NCI-H82 treated with DMSO at 0.1 percent for 48 hours (cell line): ENCODE results near the gene MDGA2.
"Not testable (repeated sequence)": the region's sequence is repeated elsewhere in the genome, so short reads cannot be mapped to it uniquely, and the experiment has no call there.

Source experiments
- DNase-seq: peaks from one replicate; lab custom pipeline; 2025; ENCODE audit not compliant: unreplicated experiment; lab: John Stamatoyannopoulos, UW

The MDGA2 gene

DNA sequence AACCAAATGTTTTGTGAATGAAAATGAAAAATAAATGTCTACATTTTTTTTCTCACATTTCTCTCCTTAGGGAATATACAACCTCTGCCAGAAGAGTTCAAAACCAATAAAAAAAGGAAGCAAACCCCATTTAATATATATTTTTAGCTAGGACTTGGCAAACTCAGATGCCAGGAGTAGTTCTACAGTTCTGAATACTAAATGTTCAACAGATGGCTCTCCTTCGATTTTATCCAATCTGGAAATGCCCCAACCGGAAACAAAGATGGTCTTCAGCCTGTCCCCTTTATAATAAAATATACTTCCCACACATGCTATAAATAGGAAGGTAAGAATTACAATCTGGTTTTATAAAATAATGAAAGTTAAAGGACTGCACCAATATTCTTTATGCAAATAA, 330.4 kb downstream of the MDGA2 start:
- no peak for DNase-seq

GRCh38 chr14:47332939-47333338, 342.5 kb downstream of the MDGA2 start:
- no peak for DNase-seq

DNA sequence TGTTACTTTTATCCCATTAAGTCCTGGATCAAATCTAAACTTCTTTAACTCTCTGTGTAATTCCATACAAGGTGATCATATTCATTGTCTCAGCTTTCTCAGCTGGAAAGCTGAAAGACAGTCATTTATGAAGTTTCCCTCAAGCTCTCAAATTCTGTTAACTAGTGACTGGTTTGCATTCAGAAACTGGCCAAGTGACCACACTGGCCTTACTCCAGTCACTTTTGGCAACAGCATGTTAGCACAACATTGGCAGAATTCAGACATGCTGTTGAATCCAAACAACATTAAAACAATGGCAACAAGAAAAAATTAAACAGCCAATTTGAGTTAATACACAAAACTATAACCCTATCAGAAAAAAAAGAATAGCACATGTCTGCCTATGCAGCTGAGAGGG, 343.3 kb downstream of the MDGA2 start:
- no peak for DNase-seq

DNA sequence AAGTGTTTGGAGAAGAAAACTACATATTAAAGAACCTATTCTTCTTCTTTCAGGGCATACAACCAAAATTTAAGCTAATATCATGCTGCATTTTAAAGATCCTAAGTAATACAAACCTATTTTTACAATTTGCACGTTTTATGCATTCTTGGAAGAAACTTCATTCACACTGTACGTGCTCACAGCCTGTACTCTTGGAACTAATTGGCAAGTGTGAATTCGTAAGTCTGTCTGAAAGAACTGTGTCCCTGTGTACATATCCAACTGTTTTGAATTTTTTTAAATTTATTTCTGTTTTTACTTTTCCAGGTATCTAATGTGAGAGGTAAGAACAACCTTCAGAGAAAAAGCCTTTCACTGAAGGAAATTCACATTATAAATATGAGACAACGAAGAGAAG, 347.0 kb downstream of the MDGA2 start:
- no peak for DNase-seq

GRCh38 chr14:47327336-47327735, 348.1 kb downstream of the MDGA2 start:
- no peak for DNase-seq

DNA sequence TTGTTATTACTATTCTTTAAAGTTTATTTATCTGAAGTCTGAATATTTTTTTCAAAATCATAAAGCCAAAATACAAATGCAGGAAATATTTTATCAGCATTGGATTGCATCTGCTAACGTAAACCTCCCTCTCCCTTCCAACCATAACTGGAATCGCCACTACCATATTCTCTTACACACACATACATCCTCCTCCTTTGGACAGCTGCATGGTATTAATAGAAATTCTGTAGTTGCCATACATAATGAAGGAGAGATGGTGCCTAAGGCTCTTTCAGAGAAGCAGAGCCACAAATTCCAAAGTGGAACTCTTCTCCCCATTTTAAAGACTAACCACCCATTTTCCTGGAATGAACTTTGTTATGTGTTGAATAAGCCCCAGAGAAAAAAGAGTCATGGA, 352.7 kb downstream of the MDGA2 start:
- no peak for DNase-seq

GRCh38 chr14:47302121-47302520, 373.3 kb downstream of the MDGA2 start:
- no peak for DNase-seq

GRCh38 chr14:47300796-47301195, 374.6 kb downstream of the MDGA2 start:
- no peak for DNase-seq

- DNase-seq, result no peak
Observed at GRCh38 chr14:47297374-47297773, 378.0 kb downstream of the MDGA2 start.

GRCh38 chr14:47284283-47284682, 391.1 kb downstream of the MDGA2 start:
- no peak for DNase-seq

- DNase-seq, result not testable (repeated sequence)
Observed at GRCh38 chr14:47281761-47282160, 393.6 kb downstream of the MDGA2 start.

DNA sequence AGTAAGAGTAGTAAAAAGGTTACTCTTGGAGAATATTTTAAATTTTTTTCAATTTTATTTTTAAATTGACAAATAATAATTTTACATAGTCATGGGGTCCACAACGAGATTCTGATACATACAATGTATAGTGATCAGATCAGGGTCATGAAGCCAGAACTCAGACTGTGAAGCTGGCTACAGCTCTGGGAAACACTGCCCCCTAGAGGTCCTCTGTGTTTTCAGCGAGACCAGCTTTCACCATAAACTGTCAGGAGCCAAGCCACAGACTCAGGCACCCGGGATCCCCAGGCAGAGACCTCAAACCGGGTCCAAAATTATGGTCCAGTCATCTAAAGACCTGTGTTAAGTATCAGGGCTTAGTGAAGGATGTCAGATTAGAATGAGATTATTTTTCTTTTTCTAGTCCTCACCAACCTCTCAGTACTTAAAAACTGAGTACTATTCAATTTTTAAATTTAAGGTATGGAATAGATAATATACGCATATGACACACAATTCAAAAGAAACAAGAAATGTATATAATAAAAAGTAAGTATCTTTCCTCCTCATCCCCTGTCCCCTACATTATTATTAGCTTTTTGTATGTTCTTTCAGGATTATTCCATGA, 397.1 kb downstream of the MDGA2 start:
- DNase-seq, result peak; percentile 11

DNA sequence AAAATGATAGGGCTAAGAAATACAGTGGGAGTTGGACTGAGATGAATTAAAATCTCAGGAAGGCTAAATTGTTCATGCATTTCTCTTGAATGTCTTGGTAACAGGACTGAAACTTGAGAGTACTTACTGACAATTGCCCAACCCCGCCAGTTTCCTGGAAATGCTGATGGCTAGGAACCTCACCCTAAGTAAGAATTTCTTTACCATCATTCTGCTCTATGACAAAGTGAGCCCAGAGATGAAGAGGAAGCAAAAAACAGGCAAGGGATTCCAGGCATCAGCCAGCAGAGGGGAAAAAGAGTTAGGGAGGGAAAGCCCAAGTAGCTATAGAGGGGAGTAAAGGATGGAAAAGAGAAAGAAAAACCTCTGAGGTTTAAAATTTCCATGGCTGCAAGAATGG, 397.7 kb downstream of the MDGA2 start:
- no peak for DNase-seq

GRCh38 chr14:47276931-47277330, 398.5 kb downstream of the MDGA2 start:
- no peak for DNase-seq

DNA sequence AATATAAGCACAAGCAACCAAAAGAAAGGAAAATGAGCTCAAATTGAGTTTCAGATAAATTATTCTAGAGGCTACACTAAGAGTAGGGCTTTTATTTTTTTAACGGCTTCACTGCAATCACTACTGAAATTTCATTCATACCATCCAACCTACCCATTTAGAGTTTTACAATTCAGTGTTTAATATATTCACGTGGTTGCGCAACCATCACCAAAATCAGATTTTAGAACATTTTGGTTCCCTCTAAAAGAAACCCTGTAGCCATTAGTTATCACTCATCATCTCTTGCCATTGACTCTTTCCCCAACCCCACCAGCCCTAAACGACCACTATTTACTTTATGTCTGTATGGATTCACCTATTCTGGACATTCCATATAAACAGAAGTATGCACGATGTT, 401.5 kb downstream of the MDGA2 start:
- DNase-seq, result no peak

- DNase-seq, result no peak
Observed at GRCh38 chr14:47270715-47271114, 404.7 kb downstream of the MDGA2 start.

DNA sequence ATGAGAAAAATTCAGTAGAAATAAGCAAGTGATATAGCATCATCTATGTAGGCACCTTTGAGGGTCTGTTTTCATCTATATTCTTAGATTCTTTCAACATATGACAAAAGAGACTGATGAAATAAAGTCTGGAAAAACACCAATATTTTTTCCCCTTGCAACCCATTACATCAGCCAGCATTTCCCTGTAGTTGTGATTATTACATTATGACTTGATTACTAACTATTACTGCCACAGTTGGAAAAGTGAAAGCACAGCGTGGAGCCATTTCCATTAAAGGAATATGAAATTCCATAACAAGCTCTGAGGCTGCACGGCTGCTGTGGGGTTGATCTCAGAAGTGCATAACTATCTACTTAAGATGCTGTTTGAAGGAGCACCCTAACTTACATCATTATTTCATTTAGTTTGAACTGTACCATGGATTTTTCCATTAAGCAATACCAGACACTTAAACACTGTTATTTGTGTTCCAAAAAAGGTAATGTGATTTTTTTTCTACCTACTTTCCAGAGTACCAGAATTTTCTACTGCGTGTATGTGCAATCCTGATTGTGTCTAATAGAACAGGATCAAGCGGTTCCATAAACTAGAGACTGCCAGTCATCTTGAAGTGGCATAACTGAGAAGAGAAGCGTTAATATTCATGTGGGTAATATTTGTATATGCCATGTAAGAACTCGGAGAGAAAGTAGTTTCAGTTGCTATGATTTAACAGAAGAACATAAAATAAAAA, 405.5 kb downstream of the MDGA2 start:
- no peak for DNase-seq

GRCh38 chr14:47264842-47265241, 410.6 kb downstream of the MDGA2 start:
- DNase-seq, result no peak

DNA sequence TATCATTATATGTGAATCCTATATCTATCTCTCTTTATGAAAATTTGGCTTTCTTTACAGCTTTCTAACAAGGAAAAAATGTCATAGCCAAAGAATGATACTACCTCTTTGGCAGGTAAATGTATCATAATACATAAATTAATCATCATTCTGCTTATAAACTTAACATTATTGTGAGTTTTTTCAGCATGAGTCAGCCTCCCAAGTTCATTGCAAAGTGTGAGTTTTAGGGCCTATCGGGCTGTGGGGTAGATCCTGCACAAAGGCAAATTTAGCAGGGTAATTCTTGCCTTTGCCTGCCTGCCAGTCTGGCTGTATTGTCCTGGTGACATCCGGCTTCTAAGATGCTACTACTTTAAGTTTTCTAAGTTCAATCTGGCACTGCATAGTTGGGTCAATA, 412.6 kb downstream of the MDGA2 start:
- DNase-seq, result no peak

DNA sequence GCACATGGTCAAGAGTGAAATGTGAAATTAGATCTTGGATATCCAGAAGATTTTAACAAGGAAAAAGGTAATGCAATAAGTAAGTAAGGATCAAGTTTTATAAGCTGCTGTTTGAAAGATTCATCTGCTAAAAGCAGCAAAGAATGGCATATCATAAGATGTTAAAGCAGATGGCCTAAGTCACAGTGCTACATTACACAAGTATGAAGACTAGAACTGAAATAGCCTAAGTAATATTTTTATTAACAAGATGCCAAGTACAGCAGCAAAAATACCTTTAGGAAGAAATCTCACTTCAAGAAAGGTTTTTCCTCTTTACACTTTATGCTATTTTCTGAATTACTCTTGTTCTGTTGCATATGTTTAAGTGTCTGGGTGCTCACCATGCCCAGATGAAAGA, 414.1 kb downstream of the MDGA2 start:
- no peak for DNase-seq

DNA sequence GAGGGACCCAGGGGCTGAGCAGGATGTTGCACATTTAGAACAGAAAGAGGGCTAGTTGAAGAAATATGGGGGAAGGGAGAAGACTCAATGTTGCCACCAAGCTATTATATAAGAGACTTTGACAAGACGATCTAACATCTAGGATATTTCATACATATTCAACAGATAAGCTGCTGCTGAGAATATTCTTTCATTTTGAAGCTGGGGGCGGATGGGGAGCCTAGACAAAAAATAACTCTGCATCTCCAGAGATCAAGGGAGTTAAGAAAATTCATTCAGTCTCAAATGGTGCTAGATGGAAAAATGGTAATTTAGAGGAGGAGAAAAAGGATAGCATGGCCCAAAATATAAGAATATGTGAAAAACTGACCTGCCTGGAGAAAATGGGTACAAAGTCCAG, 415.6 kb downstream of the MDGA2 start:
- no peak for DNase-seq

DNA sequence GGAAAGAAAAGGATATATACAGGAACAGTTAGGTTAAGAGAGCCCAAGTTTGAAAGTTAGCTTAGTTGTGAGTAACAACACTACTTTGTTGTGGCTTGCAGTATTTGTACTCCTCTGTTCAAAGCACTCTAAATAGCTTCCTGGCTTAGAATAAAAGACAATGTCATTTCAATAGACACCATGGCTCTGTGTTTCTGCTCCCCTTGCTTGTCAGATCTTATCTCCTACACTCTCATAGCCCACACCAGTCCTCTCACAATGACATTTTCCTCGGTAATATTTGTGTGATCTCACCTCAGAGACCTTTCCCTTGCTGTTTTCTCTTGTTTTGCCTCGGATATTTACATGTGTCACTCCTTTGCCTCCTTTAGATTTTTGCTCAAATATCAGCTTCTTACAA, 418.4 kb downstream of the MDGA2 start:
- no peak for DNase-seq

DNA sequence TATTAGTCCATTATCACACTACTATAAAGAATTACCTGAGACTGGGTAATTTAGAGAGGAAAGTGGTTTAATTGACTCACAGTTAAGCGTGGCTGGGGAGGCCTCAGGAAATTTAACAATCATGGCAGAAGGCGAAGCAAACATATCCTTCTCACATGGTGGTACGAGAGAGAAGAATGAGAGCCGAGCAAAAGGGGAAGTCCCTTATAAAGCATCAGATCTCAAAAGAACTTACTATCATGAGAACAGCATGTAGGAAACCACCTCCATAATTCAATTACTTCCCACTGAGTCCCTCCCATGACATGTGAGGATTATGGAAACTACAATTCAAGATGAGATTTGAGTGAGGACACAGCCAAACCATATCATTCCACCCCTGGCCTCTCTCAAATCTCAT, 422.6 kb downstream of the MDGA2 start:
- no peak for DNase-seq
